Measurements from ENCODE around the gene NRP2. TPM values are rescaled to one million over a fixed set of nuclear protein-coding genes. Genes with fewer than 3 reads are reported as not detected.
A peak's percentile ranks its signal among the peaks of the same experiment; 100 is the strongest.

The NRP2 gene
- total RNA-seq, 4 donors from 2014 or later, result 35.1 to 146 (median 63.9) TPM

- TF ChIP-seq EP300 (IDR thresholded peaks at IDR 0.05; ENCODE audit: low read depth) (no peak), POLR2A (IDR thresholded peaks at IDR 0.05) (no peak), POLR2AphosphoS5 (IDR thresholded peaks at IDR 0.05) (peak in 1 of 3 donors; percentile 29), CTCF (IDR thresholded peaks at IDR 0.05) (no peak)
- Histone ChIP-seq H3K4me3 (peak overlapping the region in 1 of 4 donors; percentile 11), H3K9me3 (no peaks in the 10 kb centered on the region), H3K4me1 (peaks cover 13 to 77% (median 24%) of the 10 kb centered on the region in 4 donors), H3K36me3 (no peaks in the 10 kb centered on the region), H3K27me3 (peaks cover 4% of the 10 kb centered on the region), H3K27ac (peak overlapping the region; percentile 44 to 95 (median 87))
- in situ Hi-C loops (cut with MboI; ENCODE audit: low pct_ligation_motif_present in 1 of 4, low pct_unique_long_range_greater_than_20kb in 1 of 4, low sequenced_read_pairs in 3 of 4), result no loop called here
- 48 to 58% methylated on average over 3 of the region's 3 CpGs for WGBS, 2 donors (ENCODE audit: low coverage in 1 of 2)
- DNase-seq, result no peak
- intact Hi-C loops (cut with DNase I; ENCODE audit: low total_unique reads), result no loop called here
Measured at GRCh38 chr2:205692104-205692503, 9.8 kb downstream of the NRP2 start.

GRCh38 chr2:205694256-205694655 is 12.0 kb downstream of the NRP2 start:
- intact Hi-C loops (cut with DNase I; ENCODE audit: low total_unique reads), result no loop called here
- no peak for DNase-seq
- WGBS, 2 donors (ENCODE audit: low coverage in 1 of 2), result 89% methylated on average over 2 of the region's 2 CpGs; no CpG with 5 or more reads in 1 of the 2 donors

GRCh38 chr2:205695460-205695991 is 13.2 kb downstream of the NRP2 start:
- Histone ChIP-seq H3K4me1 (peaks cover 13 to 70% (median 38%) of the 10 kb centered on the region in 4 donors), H3K36me3 (no peaks in the 10 kb centered on the region), H3K9me3 (no peaks in the 10 kb centered on the region), H3K4me3 (no peak overlapping the region), H3K27ac (peak overlapping the region; percentile 44 to 95 (median 87)), H3K27me3 (no peaks in the 10 kb centered on the region)
- WGBS, 2 donors (ENCODE audit: low coverage in 1 of 2), result 57 to 73% methylated on average over 1 to 3 of the region's 3 CpGs
- TF ChIP-seq CTCF (IDR thresholded peaks at IDR 0.05) (no peak), EP300 (IDR thresholded peaks at IDR 0.05; ENCODE audit: low read depth) (no peak), POLR2AphosphoS5 (IDR thresholded peaks at IDR 0.05) (no peak), POLR2A (IDR thresholded peaks at IDR 0.05) (no peak)
- DNase-seq, result no peak
- in situ Hi-C loops (cut with MboI; ENCODE audit: low pct_ligation_motif_present in 1 of 4, low pct_unique_long_range_greater_than_20kb in 1 of 4, low sequenced_read_pairs in 3 of 4), result no loop called here
- intact Hi-C loops (cut with DNase I; ENCODE audit: low total_unique reads), result no loop called here

More at GRCh38 chr2:205694256-205694655, 12.0 kb downstream of the NRP2 start:
- no peaks in the 10 kb centered on the region for H3K27me3 ChIP-seq
- peak overlapping the region; percentile 44 to 95 (median 87) for H3K27ac ChIP-seq
- peaks cover 8 to 66% (median 26%) of the 10 kb centered on the region in 4 donors for H3K4me1 ChIP-seq
- no peaks in the 10 kb centered on the region for H3K9me3 ChIP-seq
- H3K36me3 ChIP-seq, result no peaks in the 10 kb centered on the region
- in situ Hi-C loops (cut with MboI; ENCODE audit: low pct_ligation_motif_present in 1 of 4, low pct_unique_long_range_greater_than_20kb in 1 of 4, low sequenced_read_pairs in 3 of 4), result no loop called here
- TF ChIP-seq POLR2A (IDR thresholded peaks at IDR 0.05) (no peak), POLR2AphosphoS5 (IDR thresholded peaks at IDR 0.05) (no peak), CTCF (IDR thresholded peaks at IDR 0.05) (no peak), EP300 (IDR thresholded peaks at IDR 0.05; ENCODE audit: low read depth) (no peak)
- no peak overlapping the region for H3K4me3 ChIP-seq

GRCh38 chr2:205696331-205696926 is 14.1 kb downstream of the NRP2 start:
- 75 to 80% methylated on average over 3 to 11 of the region's 11 CpGs for WGBS, 2 donors (ENCODE audit: low coverage in 1 of 2)
- H3K27ac ChIP-seq, result peak overlapping the region; percentile 44 to 95 (median 87)
- TF ChIP-seq CTCF (IDR thresholded peaks at IDR 0.05), result peak in 2 of 5 experiments; percentile 2 to 19
- TF ChIP-seq POLR2A (IDR thresholded peaks at IDR 0.05), result no peak
- no peaks in the 10 kb centered on the region for H3K9me3 ChIP-seq
- no peaks in the 10 kb centered on the region for H3K27me3 ChIP-seq
- no peaks in the 10 kb centered on the region for H3K36me3 ChIP-seq
- no peak for DNase-seq
- in situ Hi-C loops (cut with MboI; ENCODE audit: low pct_ligation_motif_present in 1 of 4, low pct_unique_long_range_greater_than_20kb in 1 of 4, low sequenced_read_pairs in 3 of 4), result no loop called here
- H3K4me3 ChIP-seq, result no peak overlapping the region
- peaks cover 15 to 71% (median 44%) of the 10 kb centered on the region in 4 donors for H3K4me1 ChIP-seq
- intact Hi-C loops (cut with DNase I; ENCODE audit: low total_unique reads), result no loop called here

Measured in transverse colon (tissue), 4 donors.